Breast epithelium (tissue), 3 donors: ENCODE results near the gene SYNDIG1.

Experiments used
- POLR2A ChIP-seq: fragments of 450-650 bp; IDR thresholded peaks from one replicate; pipeline ENCODE4 v1.6.1; 2016; ENCODE audit warnings: antibody characterized with exemption, mild to moderate bottlenecking, moderate library complexity
- TF ChIP-seq, protein P1 (sequence below), 3 donors: fragments of 450-650 bp; IDR thresholded peaks; one replicate each; pipeline ENCODE4 v1.5.1; 2016 to 2017; ENCODE audit warnings: antibody characterized with exemption in 3 of 3, mild to moderate bottlenecking in 3 of 3, moderate library complexity in 3 of 3

DNA sequence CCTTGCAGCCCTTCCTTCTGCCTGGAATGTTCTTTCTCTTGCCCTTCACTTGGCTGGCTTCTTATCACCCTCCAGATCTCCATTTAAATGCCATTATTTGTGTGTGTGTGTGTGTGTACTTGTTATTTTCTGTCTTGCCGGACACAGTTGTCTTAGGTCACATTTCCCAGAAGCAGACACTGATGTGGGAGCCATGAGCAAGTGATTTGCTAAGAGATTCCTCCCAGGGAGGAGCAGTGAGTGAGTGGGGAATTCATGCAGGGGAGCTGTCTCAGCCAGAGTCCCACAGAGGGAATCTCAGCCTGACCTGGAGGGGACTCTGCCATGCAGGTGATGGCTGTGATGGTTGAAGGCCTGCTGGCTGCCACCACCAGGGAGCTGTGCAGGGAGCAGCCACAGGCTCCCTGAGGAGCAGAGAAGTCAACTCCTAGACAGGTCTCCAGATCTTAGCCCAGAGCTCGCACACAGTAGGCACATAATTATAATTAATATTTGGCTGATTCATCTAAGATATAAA, 96.5 kb downstream of the SYNDIG1 start:
- TF ChIP-seq POLR2A, result no peak
- TF ChIP-seq, protein P1, sequence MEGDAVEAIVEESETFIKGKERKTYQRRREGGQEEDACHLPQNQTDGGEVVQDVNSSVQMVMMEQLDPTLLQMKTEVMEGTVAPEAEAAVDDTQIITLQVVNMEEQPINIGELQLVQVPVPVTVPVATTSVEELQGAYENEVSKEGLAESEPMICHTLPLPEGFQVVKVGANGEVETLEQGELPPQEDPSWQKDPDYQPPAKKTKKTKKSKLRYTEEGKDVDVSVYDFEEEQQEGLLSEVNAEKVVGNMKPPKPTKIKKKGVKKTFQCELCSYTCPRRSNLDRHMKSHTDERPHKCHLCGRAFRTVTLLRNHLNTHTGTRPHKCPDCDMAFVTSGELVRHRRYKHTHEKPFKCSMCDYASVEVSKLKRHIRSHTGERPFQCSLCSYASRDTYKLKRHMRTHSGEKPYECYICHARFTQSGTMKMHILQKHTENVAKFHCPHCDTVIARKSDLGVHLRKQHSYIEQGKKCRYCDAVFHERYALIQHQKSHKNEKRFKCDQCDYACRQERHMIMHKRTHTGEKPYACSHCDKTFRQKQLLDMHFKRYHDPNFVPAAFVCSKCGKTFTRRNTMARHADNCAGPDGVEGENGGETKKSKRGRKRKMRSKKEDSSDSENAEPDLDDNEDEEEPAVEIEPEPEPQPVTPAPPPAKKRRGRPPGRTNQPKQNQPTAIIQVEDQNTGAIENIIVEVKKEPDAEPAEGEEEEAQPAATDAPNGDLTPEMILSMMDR (IDR thresholded peaks at IDR 0.05), result no peak
